ENCODE results near the gene RASGRF2. TPM values are rescaled to one million over a fixed set of nuclear protein-coding genes. Genes with fewer than 3 reads are reported as not detected.

Gene RASGRF2
- total RNA-seq, 1 donor from 2014 or later, result 0.92 TPM

DNA sequence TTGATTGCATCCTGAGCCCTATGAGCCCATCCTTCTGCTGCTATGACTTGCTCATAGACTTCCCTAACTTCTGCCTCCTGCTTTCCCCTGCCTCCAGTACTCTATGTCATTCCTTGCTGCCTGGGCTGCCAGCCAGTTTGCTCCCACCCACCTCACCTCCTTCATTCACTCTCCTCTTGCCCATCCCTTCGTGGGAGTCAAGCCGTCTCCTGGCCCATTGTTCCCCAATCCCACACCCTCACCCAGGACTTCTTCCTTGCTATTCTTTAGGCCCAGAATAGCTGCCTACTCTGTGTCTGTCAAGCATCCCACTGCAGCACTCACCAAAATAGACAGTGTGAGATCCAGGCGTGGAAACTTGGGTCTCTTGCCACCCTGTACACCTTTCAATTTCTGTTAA, 131.0 kb downstream of the RASGRF2 start:
- Mint-ChIP-seq H3K27me3 (ENCODE audit: low read depth) (peaks cover 13% of the 10 kb centered on the region), H3K9me3 (ENCODE audit: low read depth) (no peaks in the 10 kb centered on the region), H3K27ac (ENCODE audit: unreplicated experiment) (no peak overlapping the region), H3K4me3 (ENCODE audit: unreplicated experiment) (no peak overlapping the region), H3K4me1 (ENCODE audit: low read depth) (no peaks in the 10 kb centered on the region), H3K36me3 (ENCODE audit: low read depth) (no peaks in the 10 kb centered on the region)
- no peak for DNase-seq (ENCODE audit: low spot score)
- TF ChIP-seq, protein P1, sequence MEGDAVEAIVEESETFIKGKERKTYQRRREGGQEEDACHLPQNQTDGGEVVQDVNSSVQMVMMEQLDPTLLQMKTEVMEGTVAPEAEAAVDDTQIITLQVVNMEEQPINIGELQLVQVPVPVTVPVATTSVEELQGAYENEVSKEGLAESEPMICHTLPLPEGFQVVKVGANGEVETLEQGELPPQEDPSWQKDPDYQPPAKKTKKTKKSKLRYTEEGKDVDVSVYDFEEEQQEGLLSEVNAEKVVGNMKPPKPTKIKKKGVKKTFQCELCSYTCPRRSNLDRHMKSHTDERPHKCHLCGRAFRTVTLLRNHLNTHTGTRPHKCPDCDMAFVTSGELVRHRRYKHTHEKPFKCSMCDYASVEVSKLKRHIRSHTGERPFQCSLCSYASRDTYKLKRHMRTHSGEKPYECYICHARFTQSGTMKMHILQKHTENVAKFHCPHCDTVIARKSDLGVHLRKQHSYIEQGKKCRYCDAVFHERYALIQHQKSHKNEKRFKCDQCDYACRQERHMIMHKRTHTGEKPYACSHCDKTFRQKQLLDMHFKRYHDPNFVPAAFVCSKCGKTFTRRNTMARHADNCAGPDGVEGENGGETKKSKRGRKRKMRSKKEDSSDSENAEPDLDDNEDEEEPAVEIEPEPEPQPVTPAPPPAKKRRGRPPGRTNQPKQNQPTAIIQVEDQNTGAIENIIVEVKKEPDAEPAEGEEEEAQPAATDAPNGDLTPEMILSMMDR (IDR thresholded peaks at IDR 0.05), result no peak

DNA sequence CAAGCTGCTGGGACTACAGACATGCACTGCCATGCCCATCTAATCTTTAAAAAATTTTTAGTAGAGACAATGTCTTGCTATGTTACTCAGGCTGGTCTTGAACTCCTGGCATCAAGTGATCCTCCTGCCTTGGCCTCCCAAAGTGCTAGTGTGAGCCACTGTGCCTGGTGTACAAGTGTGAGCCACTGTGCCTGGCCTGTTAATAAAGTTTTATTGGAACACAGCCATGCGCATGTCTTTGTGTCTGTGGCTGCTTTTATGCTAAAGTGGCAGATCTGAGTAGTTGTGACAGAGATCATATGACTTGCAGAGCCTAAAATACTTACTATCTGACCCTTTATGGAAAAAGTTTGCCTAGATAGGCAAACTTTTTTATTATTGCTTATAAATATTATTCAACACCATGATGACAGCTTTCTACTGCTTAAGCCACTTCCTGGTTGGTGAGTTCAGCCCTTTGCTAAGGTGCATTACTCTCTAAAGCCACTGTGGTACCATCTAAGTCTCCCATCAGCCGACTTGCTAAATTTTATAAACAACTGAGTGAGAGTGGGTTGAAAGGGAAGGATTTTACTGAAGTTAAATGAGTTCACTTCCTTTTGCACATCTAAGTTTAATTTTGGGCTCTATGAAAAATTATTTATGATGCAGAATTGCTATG, 133.5 kb downstream of the RASGRF2 start:
- H3K9me3 Mint-ChIP-seq (ENCODE audit: low read depth), result no peaks in the 10 kb centered on the region
- no peak overlapping the region for H3K4me3 Mint-ChIP-seq (ENCODE audit: unreplicated experiment)
- DNase-seq (ENCODE audit: low spot score), result no peak
- TF ChIP-seq, protein P1 (IDR thresholded peaks at IDR 0.05), result no peak
- peaks cover 7% of the 10 kb centered on the region for H3K27me3 Mint-ChIP-seq (ENCODE audit: low read depth)
- no peaks in the 10 kb centered on the region for H3K4me1 Mint-ChIP-seq (ENCODE audit: low read depth)
- H3K36me3 Mint-ChIP-seq (ENCODE audit: low read depth), result no peaks in the 10 kb centered on the region
- no peak overlapping the region for H3K27ac Mint-ChIP-seq (ENCODE audit: unreplicated experiment)

DNA sequence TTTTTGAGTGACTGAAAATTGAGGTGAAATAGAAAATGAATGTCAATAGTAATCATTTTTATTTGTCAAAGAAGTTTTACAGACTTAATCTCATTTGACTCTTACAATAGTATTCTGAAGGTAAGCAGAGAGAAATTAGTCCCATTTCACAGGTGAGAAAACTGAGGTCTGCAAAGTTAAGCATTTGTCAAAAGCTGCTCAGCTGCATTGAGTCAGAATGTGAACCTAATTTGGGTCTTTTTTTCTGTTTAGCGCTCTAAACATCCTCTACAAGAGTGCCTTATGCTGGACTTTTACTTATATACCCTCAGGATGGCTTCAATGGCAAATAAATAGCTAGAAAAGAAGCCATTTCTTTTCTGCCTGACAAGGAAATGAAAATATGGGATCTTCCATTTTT, 135.7 kb downstream of the RASGRF2 start:
- Mint-ChIP-seq H3K9me3 (ENCODE audit: low read depth) (no peaks in the 10 kb centered on the region), H3K4me1 (ENCODE audit: low read depth) (no peaks in the 10 kb centered on the region), H3K27ac (ENCODE audit: unreplicated experiment) (no peak overlapping the region), H3K4me3 (ENCODE audit: unreplicated experiment) (no peak overlapping the region), H3K27me3 (ENCODE audit: low read depth) (peaks cover 7% of the 10 kb centered on the region), H3K36me3 (ENCODE audit: low read depth) (no peaks in the 10 kb centered on the region)
- TF ChIP-seq, protein P1 (IDR thresholded peaks at IDR 0.05), result no peak
- DNase-seq (ENCODE audit: low spot score), result no peak

DNA sequence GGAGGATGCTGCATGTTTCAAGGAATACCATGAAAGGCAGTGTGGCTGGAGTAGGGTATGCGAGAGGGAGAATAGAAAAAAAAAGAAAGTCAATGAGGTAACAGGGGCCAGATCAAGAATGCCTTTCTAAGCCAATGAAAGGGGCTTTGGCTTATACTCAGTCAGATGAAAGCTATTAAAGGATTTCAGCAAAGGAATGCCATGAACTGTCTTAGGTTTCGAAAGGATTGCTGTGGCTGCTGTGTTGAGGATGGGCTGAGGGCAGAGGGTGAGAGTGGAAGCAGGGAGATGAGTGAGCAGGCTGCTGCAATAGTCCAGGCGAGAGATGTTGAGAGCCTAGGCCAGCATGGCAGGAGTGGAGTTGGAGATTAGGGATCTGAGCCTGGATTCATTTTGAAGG, 137.6 kb downstream of the RASGRF2 start:
- no peaks in the 10 kb centered on the region for H3K4me1 Mint-ChIP-seq (ENCODE audit: low read depth)
- DNase-seq (ENCODE audit: low spot score), result no peak
- no peak overlapping the region for H3K27ac Mint-ChIP-seq (ENCODE audit: unreplicated experiment)
- TF ChIP-seq, protein P1 (IDR thresholded peaks at IDR 0.05), result no peak
- H3K36me3 Mint-ChIP-seq (ENCODE audit: low read depth), result no peaks in the 10 kb centered on the region
- H3K4me3 Mint-ChIP-seq (ENCODE audit: unreplicated experiment), result no peak overlapping the region
- peaks cover 5% of the 10 kb centered on the region for H3K27me3 Mint-ChIP-seq (ENCODE audit: low read depth)
- no peaks in the 10 kb centered on the region for H3K9me3 Mint-ChIP-seq (ENCODE audit: low read depth)

DNA sequence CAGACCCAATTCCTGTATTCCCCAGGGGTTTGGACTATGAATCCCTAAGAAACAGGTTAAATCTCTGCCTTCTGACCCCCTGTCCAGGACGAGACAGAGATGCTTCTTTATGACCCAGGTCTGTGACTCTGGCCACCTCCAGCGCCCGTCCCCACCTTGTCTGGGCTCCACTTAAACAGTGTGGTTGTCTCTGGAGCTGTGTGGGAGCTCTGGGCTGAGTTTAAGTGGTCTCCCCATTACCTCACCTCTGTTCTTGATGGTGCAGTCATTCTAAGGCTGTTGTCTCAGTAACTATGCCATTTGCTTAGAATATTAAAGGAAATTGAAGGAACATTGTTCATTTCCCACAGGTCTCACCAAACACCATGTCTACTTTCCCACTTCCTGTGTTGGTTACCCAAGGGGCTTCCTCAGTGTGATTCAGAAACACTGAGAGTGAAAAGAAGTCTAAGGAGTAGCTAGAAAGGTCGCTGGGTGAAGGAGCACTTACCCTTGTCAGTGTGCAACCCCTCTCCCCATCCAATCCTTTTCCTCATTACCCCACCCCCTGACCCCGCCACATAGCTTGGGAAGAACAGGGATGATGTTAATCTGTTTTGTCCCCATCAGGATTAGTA, 145.2 kb downstream of the RASGRF2 start:
- no peaks in the 10 kb centered on the region for H3K9me3 Mint-ChIP-seq (ENCODE audit: low read depth)
- peaks cover 7% of the 10 kb centered on the region for H3K27me3 Mint-ChIP-seq (ENCODE audit: low read depth)
- DNase-seq (ENCODE audit: low spot score), result no peak
- H3K27ac Mint-ChIP-seq (ENCODE audit: unreplicated experiment), result no peak overlapping the region
- H3K4me1 Mint-ChIP-seq (ENCODE audit: low read depth), result no peaks in the 10 kb centered on the region
- TF ChIP-seq, protein P1 (IDR thresholded peaks at IDR 0.05), result no peak
- no peak overlapping the region for H3K4me3 Mint-ChIP-seq (ENCODE audit: unreplicated experiment)
- peaks cover 1% of the 10 kb centered on the region for H3K36me3 Mint-ChIP-seq (ENCODE audit: low read depth)
